ENCODE measurements around the gene GRM7.

- TF ChIP-seq CTCF (IDR thresholded peaks at IDR 0.05): no peak
- no peak for TF ChIP-seq POLR2A (IDR thresholded peaks at IDR 0.05)
Measured at GRCh38 chr3:7270731-7271130, 409.8 kb downstream of the GRM7 start.
